HG03159 (cell line): ENCODE data around the gene NOTO.
"Not testable (repeated sequence)": the region's sequence is repeated elsewhere in the genome, so short reads cannot be mapped to it uniquely, and the experiment has no call there.

ENCODE experiments used
- ATAC-seq: cut with Tn5 transposase; IDR thresholded peaks from one replicate; pipeline ENCODE4 v1.9.1; 2021; ENCODE audit warnings: mild to moderate bottlenecking, moderate library complexity; ENCODE audit not compliant: unreplicated experiment

Gene NOTO

DNA sequence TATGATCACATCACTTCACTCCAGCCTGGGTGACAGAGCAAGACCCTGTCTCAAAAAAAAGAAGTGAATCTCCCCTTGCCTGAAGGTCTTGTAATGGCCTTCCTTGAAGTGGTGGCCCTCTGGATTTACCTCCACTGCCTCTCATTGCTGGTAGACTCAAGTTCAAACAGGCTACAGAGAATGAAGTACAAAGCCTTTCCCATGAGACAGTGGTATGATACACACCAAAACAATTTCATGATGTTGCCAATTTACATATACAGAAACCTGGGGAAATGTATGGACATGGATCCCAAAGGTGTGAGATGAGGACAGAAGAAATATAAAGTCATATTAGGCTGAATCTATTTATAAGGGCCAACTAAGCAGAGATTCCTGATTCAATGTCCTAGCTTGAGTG, 4.8 kb upstream of the NOTO start:
- ATAC-seq, result no peak

DNA sequence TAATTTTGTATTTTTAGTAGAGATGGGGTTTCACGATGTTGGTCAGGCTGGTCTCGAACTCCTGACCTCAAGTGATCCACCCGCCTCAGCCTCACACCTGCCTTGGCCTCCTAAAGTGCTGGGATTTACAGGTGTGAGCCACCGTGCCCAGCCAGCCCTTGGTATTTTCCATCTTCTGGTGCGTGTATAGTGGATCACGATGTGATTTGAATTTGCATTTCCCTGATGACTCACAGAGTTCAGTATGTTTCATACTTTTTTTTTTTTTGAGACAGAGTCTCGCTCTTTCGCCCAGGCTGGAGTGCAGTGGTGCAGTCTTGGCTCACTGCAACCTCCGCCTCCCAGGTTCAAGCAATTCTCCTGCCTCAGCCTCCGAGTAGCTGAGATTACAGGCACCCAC, 2.1 kb upstream of the NOTO start:
- not testable (repeated sequence) for ATAC-seq

DNA sequence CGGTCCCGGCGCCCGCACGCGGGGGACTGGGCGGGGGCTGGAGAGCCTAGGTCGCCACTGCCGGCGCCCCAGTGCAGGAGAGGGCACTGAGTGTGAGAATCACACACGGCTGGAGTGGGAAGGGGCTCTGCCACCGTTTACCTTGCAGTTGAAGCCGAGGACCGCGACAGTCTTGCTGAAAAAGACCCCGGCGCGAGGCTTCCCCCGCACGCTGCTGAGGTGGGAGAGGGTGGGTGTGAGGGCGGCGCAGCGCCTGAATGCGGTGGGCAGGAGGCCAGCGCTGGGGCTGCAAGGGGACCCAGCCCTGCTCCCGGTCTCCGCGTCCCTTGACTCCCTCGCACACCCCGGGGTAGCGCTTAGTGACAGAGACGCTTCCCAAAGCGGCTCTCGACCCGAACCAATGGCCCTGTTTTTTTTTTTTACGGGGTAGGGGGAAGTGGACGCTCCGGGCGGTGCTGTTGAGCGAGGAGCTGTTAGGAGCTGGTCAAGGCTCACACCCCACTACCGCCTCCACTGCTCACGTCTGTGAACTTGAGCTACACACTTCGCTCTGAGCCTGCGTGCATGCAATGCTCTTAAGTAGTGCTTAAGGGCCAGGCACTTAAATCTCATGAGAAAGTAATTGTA, 794 bp downstream of the NOTO start:
- no peak for ATAC-seq

DNA sequence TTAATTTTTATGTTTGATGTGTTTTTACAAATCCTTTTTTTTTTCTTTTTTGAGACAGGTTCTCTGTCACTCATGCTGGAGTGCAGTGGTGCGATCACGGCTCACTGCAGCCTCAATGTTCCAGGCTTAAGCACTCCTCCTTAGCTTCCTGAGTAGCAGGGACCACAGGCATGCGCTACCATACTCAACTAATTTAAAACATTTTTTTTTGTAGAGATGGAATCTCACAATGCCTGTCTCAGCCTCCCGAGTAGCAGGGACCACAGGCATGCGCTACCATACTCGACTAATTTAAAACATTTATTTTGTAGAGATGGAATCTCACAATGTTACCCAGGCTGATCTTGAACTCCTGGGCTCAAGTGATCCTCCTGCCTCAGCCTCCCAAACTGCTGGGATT, 3.2 kb downstream of the NOTO start:
- ATAC-seq, result no peak

DNA sequence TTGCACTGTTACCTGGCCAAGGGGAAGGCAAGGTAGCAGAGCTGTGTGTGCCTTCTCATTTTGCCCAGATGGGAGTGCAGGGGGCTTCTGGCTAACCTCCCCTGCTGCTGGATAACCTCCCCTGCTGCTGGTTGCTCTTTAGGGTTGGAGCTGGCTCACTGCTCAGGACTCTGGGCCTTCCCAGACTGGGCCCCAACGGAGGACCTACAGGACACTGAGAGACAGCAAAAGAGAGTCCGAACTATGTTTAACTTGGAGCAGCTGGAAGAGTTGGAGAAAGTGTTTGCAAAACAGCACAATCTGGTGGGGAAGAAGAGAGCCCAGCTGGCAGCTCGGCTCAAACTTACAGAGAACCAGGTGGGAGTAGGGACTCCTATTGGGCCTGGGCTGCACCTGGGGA, 5.9 kb downstream of the NOTO start:
- ATAC-seq, result no peak

DNA sequence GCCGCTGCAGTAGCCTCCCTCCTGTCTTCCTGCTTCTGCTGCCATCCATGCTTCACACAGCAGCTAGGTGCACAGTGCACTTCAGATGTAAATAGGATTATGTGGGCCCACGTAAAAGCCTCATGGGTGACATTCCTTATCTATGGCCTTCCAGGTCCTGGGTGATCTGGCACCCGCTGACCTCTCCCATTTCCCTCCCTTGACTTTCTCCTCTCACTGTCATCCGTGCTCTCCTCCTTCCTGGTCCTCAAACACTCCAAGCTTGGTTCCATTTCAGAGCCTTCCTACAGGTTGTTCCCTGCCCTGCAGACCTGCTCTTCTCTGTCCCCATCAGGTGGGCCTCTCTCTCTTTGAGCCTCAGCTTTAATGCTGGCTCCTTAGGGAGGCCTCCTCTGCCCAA, 7.6 kb downstream of the NOTO start:
- no peak for ATAC-seq

DNA sequence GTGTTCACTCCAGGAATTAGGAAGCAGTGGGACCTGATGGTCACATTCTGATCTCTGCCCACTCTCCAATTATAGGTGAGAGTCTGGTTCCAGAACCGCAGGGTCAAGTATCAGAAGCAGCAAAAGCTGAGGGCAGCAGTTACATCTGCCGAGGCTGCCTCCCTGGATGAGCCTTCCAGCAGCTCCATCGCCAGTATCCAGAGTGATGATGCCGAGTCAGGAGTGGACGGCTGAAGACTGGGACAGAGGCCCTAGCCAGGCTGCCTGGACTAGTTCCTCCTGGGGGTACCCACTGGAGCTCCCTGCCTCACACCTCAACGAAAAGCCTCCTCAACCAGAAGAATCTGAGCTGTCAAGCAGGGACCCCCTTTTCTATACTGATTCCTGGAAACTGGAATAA, 8.3 kb downstream of the NOTO start:
- ATAC-seq, result no peak

DNA sequence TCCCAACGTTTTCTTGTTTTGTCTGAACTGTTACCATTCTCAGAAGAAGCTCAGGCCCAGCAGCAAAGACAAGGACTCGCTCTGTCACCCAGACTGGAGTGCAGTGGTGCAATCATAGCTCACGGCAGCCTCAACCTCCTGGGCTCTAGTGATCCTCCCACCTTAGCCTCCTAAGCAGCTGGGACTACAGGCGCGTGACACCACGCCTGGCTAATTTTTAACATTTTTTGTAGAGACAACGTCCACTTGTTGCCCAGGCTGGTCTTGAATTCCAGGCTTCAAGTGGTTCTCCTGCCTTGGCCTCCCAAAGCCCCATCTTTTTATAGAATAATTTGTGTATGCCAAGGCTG, 9.7 kb downstream of the NOTO start:
- no peak for ATAC-seq

DNA sequence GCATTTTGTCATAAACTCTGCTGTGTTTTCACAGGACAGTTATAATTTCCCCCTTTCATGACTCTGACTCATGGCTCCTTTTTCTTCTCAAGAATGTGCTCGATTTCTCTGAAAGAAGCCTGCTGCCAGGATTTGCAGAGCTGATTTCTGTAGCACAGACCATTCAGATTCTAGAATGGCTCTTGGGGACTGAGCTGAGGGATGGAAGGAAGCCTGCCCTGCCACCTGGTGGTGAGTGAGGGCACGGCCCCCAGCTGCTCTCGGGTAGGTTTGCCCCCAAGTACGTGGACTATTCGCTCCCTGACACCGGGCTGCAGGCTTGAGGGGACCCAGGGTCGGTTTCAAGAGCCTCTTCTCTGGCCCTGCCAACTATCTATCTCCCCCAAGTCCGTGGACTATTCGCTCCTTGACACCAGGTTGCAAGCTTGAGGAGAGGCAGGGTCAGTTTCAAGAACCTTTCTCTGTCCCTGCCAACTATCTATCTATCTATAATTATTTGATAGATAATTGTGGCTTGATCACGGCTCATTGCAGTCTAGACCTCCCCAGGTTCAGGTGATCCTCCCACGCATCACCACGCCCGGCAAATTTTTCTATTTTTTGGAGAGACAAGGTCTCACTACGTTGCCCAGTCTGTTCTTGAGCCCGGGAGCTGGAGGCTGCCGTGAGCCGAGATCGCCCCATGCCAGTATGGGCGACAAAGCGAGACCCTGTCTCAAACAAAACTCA, 10.2 kb downstream of the NOTO start:
- peak; percentile 77 for ATAC-seq

DNA sequence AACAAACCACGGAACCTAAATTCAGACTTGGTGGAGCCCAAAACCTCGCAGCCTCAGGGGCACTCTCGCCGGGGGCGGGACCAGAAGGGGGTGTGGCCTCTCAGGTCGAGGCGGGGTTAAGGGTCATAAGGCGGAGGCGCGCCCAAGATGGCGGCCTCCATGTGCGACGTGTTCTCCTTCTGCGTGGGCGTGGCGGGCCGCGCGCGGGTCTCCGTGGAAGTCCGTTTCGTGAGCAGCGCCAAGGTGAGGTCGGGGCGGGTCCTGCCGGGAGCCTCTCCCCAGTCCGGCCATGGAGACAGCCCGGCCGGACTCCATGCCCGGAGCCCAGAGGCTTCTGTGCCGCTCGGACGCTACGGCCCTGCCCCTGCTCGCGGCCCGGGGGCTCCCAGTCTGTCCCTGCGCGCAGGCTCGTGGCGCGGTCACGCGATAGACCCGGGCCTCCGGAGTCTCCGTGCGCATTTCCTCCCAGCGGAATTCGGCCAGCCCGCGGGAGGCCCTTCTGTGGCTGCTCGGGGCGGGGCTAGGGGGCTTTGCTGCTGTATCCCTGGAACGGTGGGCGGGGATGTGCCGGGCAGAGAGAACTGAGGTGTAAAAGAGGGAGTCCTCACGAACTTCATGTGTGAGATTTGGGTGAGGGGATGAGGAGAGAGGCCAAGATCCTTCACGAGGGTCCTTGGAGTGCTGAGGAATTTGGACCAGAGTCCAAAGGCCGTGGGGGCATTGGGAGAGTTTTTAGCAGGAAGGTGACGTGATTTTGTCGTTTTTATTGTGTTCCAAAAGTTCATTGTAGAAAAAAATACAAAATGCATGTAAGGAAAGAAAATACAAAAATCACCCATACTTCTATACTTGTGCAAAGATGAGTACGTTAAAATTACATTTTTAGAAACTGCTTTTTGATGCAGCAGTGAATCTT, 12.0 kb downstream of the NOTO start, which contains the start of gene SMYD5:
Gene SMYD5 (plus strand): TSS at position 126 of the 916 bp plus-strand sequence. CDS start 22 bp downstream, at position 148.
- ATAC-seq, result peak; percentile 86

DNA sequence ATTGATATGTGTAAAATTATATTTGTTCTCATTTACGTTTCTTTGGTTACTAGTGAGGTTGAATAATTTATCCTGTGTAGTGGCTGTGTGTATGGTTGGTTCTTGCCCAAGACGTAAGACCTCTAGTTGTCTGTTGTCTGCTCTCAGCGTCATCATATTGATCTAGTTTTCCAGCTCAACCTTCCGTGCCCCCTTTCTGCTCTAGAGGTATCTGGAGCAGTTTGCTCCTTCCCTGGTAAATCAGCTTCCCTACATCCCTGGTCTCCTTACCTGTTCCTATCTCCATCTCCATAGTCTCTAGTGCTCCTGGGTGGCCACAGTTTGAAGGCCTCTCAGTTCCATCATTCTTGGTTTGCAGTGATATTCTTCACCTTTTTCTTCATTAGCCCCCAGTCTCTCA, 12.9 kb downstream of the NOTO start:
- no peak for ATAC-seq

DNA sequence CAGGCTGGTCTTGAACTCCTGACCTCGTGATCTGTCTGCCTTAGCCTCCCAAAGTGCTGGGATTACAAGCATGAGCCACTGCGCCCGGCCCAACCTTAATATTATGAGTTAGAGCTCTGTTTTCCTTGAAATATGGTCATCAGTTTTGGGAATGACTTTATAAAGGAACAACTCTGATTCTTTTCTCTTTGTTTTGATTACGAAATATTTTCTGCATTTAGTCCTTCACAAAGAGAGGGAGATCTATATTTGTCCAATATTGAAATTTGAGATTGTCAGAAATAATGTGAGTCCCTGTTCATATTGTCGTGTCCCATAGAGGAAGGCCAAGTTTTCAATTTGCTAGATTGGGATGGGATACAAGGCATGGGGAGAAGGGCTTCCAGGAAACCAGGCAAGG, 14.8 kb downstream of the NOTO start:
- ATAC-seq, result no peak

DNA sequence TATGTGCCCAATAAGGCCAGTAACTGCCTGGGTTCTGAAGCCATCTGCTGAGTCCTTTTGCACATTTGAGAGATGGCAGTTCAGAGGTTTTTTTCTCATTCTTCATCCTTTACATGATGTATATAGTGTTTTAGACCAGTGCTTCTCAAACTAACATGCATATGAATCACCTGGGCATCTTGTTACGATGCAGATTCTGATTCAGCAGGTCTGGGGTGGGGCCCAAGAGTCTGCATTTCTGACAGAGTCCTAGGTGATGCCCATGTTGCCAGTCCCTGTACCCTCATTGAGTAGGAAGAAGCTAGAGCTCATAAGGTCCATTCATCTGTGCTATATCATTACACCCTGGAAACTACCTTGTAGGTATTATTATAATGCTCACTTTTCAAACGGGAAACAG, 15.5 kb downstream of the NOTO start:
- ATAC-seq, result no peak

DNA sequence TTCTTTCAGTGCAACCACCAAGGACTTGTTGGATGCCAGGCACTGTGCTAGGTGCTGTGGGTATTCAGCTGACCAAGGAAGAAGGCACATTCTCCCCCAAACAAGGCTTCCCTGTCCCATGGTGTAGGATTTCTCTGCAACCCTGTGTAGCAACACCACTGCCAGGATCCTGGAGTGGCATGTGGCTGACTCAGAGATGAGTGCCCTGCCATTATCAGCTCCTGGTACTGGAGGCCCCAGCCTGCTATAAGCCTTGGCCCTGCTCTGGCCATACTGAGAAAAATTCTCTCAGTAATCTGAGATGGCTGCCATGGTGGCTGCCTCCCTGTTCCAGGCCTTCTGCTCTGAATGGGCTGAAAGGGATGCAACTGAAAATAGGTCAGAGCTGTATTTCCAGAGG, 15.9 kb downstream of the NOTO start:
- ATAC-seq, result no peak

DNA sequence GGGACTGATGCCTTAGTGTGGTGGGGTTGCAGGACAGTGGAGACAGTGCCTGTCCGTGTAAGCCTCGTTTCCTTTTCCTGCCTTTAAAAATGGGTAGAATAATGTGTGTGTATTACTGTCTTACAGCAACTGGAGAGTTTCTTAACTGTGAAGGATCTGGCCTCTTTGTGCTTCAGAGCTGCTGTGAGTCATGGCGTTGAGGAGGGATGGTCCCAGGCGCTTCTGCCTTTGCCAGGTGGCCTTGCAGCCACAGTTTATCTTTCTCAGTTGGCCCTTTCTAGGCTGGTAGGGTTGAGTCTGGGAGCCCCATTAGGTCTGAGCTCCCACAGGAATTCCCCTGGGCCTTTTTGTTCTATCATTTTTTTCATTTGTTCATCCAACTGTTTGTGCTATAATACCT, 21.4 kb downstream of the NOTO start:
- ATAC-seq, result no peak

DNA sequence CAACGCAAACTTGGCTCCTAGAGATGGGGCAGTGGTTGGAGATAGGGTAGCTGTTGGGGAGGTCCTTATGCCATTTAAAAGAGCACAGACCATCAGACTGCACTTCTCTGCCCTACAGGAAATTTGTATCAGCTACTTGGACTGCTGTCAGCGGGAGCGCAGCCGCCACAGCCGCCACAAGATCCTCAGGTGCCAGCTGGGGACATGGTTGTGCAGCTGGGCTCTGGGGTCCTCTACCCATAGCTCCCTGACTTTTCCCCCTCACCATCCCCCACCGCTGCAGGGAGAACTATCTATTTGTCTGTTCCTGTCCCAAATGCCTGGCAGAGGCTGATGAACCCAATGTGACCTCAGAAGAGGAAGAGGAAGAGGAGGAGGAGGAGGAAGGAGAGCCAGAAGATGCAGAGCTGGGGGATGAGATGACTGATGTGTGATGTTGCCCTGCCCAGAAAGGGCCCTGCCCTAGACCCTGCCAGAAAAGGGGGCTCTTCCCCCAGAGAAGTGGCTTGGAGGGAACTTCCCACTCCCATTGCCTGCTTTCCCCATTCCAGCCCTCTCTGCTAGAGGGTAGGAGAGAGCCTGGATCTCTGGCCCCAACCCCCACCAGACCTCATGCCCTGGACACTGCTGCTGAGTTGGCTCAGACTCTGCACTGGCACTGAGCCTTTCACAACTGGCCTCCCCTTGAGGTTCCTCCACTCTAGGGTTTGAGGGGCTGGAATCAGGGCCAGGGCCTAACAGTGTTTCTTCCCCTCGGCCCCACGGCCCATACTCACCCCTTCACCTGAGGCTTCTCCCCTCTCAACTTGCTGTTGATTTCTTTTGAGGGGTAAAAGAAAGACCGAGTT, 23.4 kb downstream of the NOTO start:
- no peak for ATAC-seq

DNA sequence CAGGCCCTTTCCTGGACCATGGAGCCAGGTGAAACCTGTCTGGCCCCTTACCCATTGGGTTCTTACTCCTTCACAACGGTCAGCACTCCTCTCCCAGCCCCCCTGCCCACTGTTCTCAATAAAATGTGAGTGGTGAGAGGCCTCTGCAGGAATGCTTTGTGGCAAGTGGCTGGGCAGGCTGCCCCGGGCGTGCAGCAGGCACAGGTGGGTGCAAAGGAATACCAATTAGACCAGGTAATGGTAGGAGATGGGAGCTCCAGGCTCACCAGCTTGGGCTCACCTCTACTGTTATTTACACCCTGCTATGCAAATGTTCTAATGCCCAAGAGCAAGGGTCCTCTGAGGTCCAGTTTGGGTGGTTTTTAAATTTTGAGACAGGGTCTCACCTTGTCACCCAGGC, 24.7 kb downstream of the NOTO start:
- ATAC-seq, result no peak

DNA sequence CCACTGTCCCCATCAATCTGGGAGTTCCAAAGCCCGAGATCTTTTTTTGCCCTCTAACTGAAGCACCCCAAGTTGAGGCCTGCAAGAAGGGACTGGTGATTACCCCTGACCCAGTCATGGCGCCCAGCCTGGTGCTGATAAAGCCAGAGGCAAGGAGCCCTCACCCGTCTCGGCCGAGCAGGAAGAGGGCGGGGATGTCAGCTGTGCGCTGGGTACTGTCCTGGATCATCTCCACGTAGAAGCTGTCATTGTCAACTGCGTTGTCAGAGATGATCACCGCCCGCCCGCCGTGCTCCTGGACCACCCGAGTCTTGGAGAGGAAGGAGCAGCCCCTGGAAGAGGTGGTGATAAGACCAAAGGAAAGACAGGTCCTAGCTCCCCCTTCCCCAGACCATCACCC, 26.3 kb downstream of the NOTO start:
- ATAC-seq, result no peak

DNA sequence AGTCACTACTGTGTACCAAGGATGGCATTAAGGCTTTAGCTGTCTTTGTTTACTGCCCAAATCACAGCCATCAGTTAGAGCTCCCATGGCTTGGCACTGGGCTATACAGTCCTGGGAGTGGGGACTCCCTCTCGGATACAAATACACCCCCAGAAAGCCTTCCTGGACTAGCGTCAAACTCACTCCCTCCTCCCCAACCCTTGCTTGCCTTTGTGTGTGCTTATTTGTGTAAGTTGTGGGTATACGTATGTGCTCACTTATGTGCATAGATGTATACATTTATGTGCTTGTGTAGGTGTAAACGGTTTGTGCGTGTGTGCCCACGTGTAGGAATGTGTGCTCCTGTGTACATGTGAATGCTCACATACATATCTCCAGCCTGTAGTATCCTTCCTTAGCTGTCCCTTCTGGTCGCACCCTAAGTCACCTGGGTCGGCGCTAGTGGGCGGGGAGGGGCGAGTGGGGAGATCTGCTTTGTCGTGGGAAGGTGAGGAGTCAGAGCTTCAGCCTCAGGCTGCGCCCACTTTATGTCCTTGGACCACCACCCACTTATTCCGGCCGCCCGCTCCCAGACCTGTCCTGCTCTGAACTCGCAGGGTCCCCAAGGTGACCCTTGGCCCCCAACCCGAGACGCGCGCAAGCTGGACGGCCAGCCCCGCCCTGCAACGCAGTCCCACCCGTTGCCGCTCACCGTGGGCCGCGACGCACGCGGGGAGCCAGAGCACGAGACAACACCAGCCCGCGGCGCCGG, 30.2 kb downstream of the NOTO start:
- ATAC-seq, result no peak
